ENCODE data around the gene HSD17B4.
"Not testable (repeated sequence)": the region's sequence is repeated elsewhere in the genome, so short reads cannot be mapped to it uniquely, and the experiment has no call there.

Gene HSD17B4

DNA sequence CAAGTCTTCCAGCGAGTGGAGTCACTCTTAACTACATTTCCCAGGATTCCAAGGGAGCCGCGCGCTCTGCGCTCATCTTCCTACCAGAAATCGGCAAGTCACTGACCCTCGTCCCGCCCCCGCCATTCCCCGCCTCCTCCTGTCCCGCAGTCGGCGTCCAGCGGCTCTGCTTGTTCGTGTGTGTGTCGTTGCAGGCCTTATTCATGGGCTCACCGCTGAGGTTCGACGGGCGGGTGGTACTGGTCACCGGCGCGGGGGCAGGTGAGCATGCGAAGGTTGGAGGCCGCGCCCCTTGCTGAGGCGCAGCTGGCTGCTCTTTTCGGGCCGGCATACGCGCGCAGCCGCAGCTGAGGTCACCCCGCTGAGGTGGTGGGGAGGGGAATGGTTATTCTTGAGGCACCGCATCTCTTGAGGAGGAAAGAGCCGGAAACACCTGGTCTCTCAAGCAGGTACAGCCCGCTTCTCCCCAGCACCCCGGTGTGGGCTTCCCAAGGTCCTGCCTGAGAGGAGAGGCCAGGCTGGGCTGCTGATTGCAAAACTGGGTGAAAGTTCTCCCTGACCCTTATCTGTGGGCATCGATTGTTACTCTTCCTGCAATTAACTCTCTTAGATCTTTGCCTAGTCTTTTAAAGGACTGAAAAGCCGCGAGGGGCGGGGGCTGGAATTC, at the start of gene HSD17B4:
Gene HSD17B4 (plus strand): TSS at position 125 of the 667 bp plus-strand sequence. CDS start 79 bp downstream, at position 204.
- DNase-seq (ENCODE audit: low read depth), result peak; percentile 58

GRCh38 chr5:119402555-119402954, 49.7 kb upstream of the HSD17B4 start:
- no peak for DNase-seq (ENCODE audit: low read depth)

GRCh38 chr5:119404033-119404432, 48.3 kb upstream of the HSD17B4 start:
- DNase-seq (ENCODE audit: low read depth), result no peak

GRCh38 chr5:119405419-119405818, 46.9 kb upstream of the HSD17B4 start:
- no peak for DNase-seq (ENCODE audit: low read depth)

DNA sequence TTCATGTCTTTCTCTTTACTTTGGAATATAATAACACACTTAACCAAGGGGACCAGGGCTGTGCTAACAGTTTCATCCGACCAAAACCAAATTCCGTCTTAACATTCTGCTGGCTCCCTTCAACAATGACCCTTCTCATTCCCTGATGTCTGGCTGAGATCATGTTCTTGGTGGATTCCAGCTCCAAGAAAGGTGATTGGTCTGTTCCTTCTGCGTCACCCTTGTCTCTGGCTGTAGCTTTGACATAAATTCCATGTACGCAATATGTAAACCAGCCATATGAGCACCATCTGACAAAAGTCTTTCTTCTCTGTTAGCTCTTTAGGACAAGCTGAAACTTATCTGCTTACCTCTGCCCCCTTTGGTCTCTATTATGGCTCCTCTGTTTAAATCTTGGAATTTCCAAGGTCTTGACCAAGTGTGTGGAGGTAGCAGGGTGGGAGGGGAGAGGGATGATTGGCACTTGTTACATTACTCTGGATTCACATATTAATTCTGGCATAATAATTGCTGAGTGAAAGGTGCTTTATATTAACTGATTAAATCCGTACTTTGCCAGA, 45.7 kb upstream of the HSD17B4 start:
- no peak for DNase-seq (ENCODE audit: low read depth)

DNA sequence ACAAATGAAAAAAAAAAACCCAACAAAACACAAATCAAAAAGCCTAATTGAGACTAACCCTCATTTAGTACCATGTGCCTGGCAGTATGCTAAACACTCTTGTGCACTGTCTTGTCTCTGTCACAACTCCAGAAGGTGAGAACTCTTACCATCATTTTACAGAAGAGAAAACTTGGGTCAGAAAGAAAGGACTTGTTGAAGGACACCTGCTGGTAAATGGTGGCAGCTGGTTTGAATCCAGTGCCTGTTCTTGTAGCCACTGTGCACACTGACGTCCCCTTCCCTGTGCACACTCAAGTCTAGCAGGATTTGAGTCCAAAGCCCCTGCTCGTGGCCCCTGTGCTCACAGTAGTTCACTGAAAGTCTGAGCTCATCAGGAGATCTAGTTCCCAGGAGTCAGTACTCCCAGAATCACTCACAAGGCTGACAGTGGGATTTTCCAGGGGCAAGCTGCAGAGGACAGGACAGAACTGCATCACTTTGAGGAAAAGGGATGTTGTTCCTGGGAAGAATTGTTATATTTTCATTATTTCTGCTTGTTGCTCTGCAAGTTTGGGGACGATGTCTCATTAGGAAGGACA, 43.0 kb upstream of the HSD17B4 start:
- no peak for DNase-seq (ENCODE audit: low read depth)

- no peak for DNase-seq (ENCODE audit: low read depth)
These were observed 41.7 kb upstream of the HSD17B4 start for GRCh38 chr5:119410448-119411159.

- DNase-seq (ENCODE audit: low read depth), result peak; percentile 31
These were observed 40.7 kb upstream of the HSD17B4 start for GRCh38 chr5:119411361-119412278.

DNA sequence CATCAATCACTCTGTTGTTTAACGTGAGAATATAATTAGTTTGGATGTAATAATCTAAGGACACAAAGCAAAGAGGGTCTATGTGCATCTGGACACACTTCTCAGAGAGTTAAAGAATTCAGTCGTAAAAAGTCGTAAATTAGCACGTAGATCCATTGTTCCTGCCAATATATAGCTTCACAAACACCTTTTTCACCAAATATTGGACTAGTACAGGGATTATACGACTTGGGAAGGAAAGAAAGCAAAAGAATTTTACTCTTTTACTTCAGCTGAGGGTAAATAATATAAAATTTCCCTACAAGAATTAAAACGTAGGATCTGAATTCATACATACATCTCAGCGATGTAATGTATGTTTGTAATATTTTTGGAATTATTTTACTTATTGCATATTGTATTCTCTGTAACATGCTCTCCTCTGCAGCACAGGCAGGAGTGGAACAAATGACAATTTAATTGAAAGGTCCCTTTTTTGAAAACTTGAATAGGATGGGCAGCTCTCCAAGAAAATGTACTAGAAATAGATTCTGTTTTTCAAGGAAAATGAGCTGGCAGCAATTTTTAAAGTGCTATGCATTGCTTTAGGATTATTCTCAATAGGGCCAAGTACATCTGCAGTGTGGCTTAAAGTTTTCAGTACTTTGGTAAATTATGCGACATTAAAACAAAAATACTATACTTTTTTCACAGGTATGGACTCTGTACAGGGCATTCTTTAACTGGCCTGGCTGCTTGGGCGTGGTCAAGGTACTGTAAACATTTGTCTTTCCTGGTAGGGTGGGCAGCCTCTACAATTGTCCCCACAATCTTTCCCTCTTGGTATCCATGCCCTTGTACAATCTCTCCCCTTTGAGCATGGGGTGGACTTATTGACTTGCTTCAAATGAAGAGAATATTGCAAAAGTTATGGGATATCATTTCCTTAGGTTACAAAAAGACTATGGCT, 39.7 kb upstream of the HSD17B4 start:
- no peak for DNase-seq (ENCODE audit: low read depth)

DNA sequence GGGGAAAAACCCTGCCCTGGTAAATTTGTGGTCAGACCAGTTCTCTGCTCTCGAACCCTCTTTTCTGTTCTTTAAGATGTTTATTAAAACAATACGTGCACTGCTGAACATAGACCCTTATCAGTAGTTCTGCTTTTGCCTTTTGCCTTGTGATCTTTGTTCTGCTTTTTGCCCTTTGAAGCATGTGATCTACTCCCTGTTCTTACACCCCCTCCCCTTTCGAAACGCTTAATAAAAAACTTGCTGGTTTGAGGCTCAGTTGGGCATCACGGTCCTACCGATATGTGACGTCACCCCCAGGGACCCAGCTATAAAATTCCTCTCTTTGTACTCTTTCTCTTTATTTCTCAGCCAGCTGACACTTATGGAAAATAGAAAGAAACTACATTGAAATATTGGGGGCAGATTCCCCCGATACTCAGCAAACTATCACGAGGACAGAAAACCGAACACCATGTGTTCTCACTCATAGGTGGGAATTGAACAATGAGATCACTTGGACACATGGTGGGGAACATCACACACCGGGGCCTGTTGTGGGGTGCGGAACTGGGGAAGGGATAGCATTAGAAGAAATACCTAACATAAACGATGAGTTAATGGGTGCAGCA, 38.1 kb upstream of the HSD17B4 start:
- not testable (repeated sequence) for DNase-seq (ENCODE audit: low read depth)

DNA sequence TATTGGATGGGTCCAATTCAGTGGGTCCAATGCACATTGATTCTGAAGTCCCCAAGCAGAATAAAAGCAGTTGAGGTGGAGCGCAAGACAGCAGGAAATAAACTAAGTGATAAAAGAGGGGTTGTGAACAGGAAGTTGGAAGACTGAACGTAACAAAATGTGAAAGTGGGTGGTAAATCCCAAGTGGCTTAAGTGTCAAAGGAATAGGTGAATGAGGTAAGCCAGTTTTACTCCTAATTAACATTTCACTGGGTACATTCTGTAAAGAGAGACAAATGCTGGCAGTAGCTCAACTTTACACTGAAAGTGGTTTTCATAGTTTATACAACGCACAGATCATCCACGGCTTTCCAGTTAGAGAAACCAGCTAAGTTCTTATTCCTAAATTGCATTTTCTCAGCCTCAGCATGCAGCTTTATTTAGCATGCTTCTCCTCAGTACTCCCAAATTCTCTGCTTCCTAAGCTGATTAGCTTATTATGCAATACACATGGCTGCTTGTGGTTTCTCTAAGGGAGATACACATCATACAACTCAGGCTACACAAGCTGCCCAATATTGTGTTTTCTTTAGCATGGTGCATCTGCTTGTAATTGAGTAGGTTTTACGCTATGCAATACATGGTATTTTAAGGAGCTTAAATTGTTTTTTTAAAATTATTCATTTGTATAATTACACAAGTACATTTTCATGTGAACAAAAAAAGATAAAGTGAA, 34.2 kb upstream of the HSD17B4 start:
- DNase-seq (ENCODE audit: low read depth), result no peak

GRCh38 chr5:119418606-119419100, 33.6 kb upstream of the HSD17B4 start:
- no peak for DNase-seq (ENCODE audit: low read depth)

GRCh38 chr5:119420169-119420568, 32.1 kb upstream of the HSD17B4 start:
- no peak for DNase-seq (ENCODE audit: low read depth)

DNA sequence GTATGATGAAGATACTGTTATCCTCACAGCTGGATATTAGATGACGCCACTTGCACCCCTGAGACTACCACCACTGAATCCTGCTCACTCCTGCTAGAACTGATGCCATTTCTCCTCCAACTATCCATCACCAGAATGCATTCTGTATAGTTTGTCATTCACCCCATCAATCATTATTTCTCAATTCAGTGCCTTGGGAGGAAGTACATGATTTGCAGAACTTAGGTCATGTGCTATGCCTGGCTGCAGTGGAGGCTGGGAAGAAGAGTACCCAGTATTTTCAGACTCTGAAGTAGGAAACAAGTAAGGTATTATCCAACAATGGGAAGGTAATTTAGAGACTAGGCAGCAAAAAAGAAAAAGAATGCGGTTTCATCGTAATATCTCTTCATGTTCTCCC, 26.2 kb upstream of the HSD17B4 start:
- DNase-seq (ENCODE audit: low read depth), result no peak

- DNase-seq (ENCODE audit: low read depth), result no peak
These were observed 25.2 kb upstream of the HSD17B4 start for GRCh38 chr5:119427060-119427459.

GRCh38 chr5:119427596-119427995, 24.7 kb upstream of the HSD17B4 start:
- not testable (repeated sequence) for DNase-seq (ENCODE audit: low read depth)

- not testable (repeated sequence) for DNase-seq (ENCODE audit: low read depth)
These were observed 24.1 kb upstream of the HSD17B4 start for GRCh38 chr5:119428166-119428565.

DNA sequence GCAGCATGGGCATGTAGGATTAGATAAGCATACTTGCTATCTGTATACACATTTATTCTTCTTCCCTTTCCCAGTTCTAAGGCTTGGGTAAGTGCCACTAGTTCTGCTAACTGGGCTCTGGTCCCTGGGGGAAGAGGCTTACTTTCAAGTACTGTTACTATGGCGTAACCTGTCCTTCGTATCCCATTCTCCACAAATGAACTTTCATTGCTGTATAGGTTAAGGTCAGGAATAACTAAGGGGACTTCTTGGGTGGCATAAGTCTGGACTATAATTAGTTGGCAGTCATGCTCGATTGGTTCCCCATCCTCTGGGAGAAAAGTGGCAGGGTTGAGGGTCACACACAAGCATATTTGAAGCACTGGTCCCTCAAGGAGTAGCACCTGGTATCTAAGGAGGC, 23.7 kb upstream of the HSD17B4 start:
- not testable (repeated sequence) for DNase-seq (ENCODE audit: low read depth)

DNA sequence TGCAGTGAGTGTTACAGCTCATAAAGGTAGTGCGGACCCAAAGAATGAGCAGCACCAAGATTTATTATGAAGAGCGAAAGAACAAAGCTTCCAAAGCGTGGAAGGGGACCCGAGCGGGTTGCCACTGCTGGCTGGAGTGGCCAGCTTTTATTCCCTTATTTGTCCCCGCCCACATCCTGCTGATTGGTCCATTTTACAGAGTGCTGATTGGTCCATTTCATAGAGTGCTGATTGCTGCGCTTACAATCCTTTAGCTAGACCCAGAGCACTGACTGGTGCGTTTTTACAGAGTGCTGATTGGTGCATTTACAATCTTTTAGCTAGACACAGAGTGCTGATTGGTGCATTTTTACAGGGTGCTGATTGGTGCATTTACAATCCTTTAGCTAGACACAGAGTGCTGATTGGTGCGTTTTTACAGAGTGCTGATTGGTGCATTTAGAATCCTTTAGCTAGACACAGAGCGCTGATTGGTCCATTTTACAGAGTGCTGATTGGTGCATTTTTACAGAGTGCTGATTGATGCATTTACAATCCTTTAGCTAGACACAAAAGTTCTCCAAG, 19.5 kb upstream of the HSD17B4 start:
- not testable (repeated sequence) for DNase-seq (ENCODE audit: low read depth)

Measured in stimulated activated CD8-positive, alpha-beta memory T cell treated with anti-CD3 and anti-CD28 coated beads, Interleukin-12 subunit alpha, Interleukin-12 subunit beta, amount 100 ng/mL, for 1 hour (primary cell).